Bronchial epithelial cell (primary cell): Measurements from ENCODE around the gene SPARC. TPM values are rescaled to one million over a fixed set of nuclear protein-coding genes. Genes with fewer than 3 reads are reported as not detected.

Source experiments
- DNase-seq: peaks from one replicate; pipeline ENCODE4 v3.0.0-alpha.2; 2010; ENCODE audit warnings: low read depth
- FAIRE-seq: peaks from 2 replicates; lab custom pipeline; 2011; peaks lifted over from hg19 to GRCh38; lab: Jason Lieb, UNC
- H3K27me3 ChIP-seq: 2 replicates; pipeline ENCODE4 v1.5.1; 2011; ENCODE audit warnings: low read length; ENCODE audit not compliant: control insufficient read depth, insufficient read depth
- H3K36me3 ChIP-seq: 2 replicates; pipeline ENCODE4 v1.5.1; 2011; ENCODE audit warnings: low read length; ENCODE audit not compliant: control insufficient read depth, insufficient read depth
- H3K4me3 ChIP-seq: 2 replicates; pipeline ENCODE4 v1.5.1; 2011; ENCODE audit warnings: mild to moderate bottlenecking, low read depth, low read length, control low read depth
- total RNA-seq: library from RNA; depleted of rRNA; stranded (reverse); fragments of >200 nt; gene quantifications from 2 replicates; pipeline ENCODE4 v1.2.1, GENCODE V29; 2014
- TF ChIP-seq, protein P1 (sequence below): IDR thresholded peaks from 2 replicates; pipeline ENCODE4 v1.5.1; 2011; ENCODE audit warnings: mild to moderate bottlenecking, moderate library complexity, low read length, control low read depth, inconsistent platforms; ENCODE audit not compliant: insufficient read depth, severe bottlenecking

SPARC gene
- total RNA-seq, 1 donor from 2014 or later = 22.6 TPM

- TF ChIP-seq, protein P1, sequence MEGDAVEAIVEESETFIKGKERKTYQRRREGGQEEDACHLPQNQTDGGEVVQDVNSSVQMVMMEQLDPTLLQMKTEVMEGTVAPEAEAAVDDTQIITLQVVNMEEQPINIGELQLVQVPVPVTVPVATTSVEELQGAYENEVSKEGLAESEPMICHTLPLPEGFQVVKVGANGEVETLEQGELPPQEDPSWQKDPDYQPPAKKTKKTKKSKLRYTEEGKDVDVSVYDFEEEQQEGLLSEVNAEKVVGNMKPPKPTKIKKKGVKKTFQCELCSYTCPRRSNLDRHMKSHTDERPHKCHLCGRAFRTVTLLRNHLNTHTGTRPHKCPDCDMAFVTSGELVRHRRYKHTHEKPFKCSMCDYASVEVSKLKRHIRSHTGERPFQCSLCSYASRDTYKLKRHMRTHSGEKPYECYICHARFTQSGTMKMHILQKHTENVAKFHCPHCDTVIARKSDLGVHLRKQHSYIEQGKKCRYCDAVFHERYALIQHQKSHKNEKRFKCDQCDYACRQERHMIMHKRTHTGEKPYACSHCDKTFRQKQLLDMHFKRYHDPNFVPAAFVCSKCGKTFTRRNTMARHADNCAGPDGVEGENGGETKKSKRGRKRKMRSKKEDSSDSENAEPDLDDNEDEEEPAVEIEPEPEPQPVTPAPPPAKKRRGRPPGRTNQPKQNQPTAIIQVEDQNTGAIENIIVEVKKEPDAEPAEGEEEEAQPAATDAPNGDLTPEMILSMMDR = peak; percentile 53
- FAIRE-seq = no peak
- Histone ChIP-seq H3K27me3 (no peaks in the 10 kb centered on the region), H3K4me3 (no peak overlapping the region), H3K36me3 (no peaks in the 10 kb centered on the region)
- no peak for DNase-seq
These were observed 32.7 kb upstream of the SPARC start for GRCh38 chr5:151719228-151720000.

GRCh38 chr5:151718646-151719045 lies 31.9 kb upstream of the SPARC start:
- H3K36me3 ChIP-seq = no peaks in the 10 kb centered on the region
- no peak for DNase-seq
- FAIRE-seq = no peak
- TF ChIP-seq, protein P1 = no peak
- no peaks in the 10 kb centered on the region for H3K27me3 ChIP-seq
- H3K4me3 ChIP-seq = no peak overlapping the region

GRCh38 chr5:151718153-151718552 lies 31.4 kb upstream of the SPARC start:
- Histone ChIP-seq H3K4me3 (no peak overlapping the region), H3K36me3 (no peaks in the 10 kb centered on the region), H3K27me3 (no peaks in the 10 kb centered on the region)
- FAIRE-seq (no peak), DNase-seq (no peak)
- TF ChIP-seq, protein P1 = no peak

- TF ChIP-seq, protein P1 = no peak
- Histone ChIP-seq H3K4me3 (no peak overlapping the region), H3K27me3 (no peaks in the 10 kb centered on the region), H3K36me3 (no peaks in the 10 kb centered on the region)
- DNase-seq = no peak
- no peak for FAIRE-seq
These were observed 30.7 kb upstream of the SPARC start for GRCh38 chr5:151717416-151717815.

DNA sequence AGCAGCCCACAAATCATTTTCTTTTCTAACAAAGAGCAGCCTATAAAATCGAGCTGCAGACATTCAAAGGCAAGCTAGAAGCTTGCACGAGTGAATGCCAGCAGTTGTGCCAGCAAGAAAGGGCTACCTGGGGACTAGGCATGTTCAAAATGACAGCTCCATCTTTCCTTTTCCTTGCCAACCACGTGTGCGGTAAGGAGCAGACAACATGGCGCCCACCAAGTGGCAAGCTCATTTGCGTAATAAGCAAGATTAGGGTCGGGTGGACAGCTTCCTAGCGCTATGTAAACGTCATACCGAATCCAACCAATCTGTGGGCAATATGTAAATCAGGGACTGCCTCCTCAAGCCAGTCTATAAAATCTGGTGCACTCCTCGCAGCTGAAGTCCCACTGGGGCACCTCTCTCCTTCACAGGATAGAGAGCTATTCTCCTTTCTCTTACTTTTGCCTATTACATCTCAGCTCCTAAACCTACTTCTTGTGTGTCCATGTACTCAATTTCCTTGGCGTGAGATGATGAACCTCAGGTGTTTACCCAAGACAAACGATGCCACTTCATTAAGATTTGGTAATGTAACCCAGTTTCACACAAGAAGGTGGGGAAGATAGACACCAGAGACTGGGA lies 22.5 kb upstream of the SPARC start:
- DNase-seq = no peak

More for the DNA sequence above, 22.5 kb upstream of the SPARC start:
- Histone ChIP-seq H3K36me3 (no peaks in the 10 kb centered on the region), H3K27me3 (no peaks in the 10 kb centered on the region), H3K4me3 (no peak overlapping the region)
- FAIRE-seq = no peak
- TF ChIP-seq, protein P1 = no peak
